ENCODE data around the gene RASGEF1B.

DNA sequence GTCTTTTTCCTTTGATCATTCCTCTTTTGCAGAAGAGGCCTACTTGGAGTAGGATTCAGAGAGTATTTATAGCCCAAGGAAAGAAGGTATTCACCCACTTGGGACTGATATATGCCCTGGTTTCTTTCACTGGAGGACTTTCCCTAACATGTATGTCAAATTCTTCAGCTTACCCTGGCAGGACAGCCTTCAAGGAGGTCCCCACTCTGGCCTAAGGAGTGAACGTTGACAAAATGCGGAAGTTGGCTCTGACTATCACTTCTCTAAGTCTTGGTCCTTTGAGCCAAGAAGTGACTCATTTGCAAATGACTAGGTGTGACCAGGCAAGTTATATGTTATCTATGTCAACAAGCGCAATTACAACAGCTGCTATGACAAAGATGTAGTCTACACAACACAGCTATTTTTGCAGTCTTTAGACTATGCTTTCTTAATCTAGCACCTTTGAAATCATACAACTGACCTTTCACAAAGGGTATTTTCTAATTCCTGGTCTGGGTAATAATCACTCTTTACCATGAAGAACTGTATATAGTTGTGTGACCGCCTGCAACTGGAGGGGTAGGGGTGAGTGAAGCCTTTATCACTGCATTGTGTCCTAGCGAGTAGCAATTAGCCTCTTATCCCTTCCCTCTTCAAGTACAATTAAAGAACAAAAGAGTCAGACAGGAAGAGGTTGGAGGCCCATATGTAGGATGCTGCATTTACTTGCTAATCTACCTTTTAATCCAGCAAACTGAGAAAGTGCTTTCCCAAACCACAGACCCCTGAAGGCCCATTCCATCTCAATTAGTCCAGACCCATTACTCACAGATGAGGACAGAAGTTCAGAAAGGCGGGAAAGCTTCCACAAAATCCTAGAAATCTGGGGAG, 50.1 kb downstream of the RASGEF1B start:
- TF ChIP-seq, protein P1, sequence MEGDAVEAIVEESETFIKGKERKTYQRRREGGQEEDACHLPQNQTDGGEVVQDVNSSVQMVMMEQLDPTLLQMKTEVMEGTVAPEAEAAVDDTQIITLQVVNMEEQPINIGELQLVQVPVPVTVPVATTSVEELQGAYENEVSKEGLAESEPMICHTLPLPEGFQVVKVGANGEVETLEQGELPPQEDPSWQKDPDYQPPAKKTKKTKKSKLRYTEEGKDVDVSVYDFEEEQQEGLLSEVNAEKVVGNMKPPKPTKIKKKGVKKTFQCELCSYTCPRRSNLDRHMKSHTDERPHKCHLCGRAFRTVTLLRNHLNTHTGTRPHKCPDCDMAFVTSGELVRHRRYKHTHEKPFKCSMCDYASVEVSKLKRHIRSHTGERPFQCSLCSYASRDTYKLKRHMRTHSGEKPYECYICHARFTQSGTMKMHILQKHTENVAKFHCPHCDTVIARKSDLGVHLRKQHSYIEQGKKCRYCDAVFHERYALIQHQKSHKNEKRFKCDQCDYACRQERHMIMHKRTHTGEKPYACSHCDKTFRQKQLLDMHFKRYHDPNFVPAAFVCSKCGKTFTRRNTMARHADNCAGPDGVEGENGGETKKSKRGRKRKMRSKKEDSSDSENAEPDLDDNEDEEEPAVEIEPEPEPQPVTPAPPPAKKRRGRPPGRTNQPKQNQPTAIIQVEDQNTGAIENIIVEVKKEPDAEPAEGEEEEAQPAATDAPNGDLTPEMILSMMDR (IDR thresholded peaks at IDR 0.05) = no peak
- TF ChIP-seq SMC3 (IDR thresholded peaks at IDR 0.05) (no peak), ZNF302 (CRISPR knock-in tag; IDR thresholded peaks at IDR 0.05) (no peak), HMGXB4 (CRISPR knock-in tag; IDR thresholded peaks at IDR 0.05; ENCODE audit: borderline replicate concordance) (no peak), RAD21 (conservative IDR thresholded peaks at IDR 0.05 in 1 of 2, IDR thresholded peaks at IDR 0.05 in 1 of 2) (no peak), POLR2A (IDR thresholded peaks at IDR 0.05; ENCODE audit: low read length) (no peak), SREBF2 (IDR thresholded peaks at IDR 0.05) (no peak), RARB (CRISPR knock-in tag; IDR thresholded peaks at IDR 0.05) (no peak), POLR2AphosphoS2 (conservative IDR thresholded peaks at IDR 0.05; ENCODE audit: low read length) (no peak)
- TF ChIP-seq, protein P2, sequence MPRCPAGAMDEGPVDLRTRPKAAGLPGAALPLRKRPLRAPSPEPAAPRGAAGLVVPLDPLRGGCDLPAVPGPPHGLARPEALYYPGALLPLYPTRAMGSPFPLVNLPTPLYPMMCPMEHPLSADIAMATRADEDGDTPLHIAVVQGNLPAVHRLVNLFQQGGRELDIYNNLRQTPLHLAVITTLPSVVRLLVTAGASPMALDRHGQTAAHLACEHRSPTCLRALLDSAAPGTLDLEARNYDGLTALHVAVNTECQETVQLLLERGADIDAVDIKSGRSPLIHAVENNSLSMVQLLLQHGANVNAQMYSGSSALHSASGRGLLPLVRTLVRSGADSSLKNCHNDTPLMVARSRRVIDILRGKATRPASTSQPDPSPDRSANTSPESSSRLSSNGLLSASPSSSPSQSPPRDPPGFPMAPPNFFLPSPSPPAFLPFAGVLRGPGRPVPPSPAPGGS (IDR thresholded peaks at IDR 0.05) = no peak

Measured in A549 (cell line).